ENCODE data around the gene CDH23. TPM values are rescaled to one million over a fixed set of nuclear protein-coding genes. Genes with fewer than 3 reads are reported as not detected.

Gene CDH23
- total RNA-seq, 1 experiment from 2014 or later = not detected

DNA sequence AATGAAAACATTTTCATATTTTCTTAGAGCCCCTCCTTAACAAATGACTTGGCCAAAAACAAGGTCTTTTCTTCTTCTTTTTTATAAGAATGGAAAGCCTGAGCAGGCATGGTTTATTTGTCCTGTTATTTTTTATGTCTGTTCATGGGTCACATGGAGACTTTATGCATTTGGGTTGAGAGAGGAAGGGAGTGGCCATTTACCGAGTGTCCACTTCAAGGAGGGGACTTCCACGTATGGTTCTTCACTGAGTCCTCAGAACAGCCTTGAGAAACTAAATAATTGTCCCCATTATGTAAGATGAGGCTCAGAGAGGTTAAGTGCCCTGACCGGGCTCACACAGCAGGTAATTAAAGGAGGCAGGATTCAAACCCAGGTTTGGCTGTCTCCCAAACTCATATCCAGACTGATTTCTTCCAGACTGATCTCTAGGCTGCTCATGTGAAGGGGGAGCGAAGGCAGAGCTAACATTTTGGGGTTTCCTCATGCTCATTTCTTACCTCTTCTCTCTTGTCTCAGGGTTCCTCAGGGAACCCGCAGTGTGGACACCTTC lies 82.2 kb downstream of the CDH23 start:
- no peaks in the 10 kb centered on the region for H3K36me3 ChIP-seq (ENCODE audit: low read depth, low read length)
- H3K27ac ChIP-seq (ENCODE audit: low read length) = no peak overlapping the region
- peaks cover 62% of the 10 kb centered on the region for H3K27me3 ChIP-seq (ENCODE audit: low read length)
- intact Hi-C loops (cut with micrococcal nuclease) = no loop called here
- H4K20me1 ChIP-seq (ENCODE audit: low read length) = no peaks in the 10 kb centered on the region
- H3K4me1 ChIP-seq (ENCODE audit: insufficient read depth, low read length) = no peaks in the 10 kb centered on the region
- H2AFZ ChIP-seq (ENCODE audit: low read length) = no peak overlapping the region
- H3K79me2 ChIP-seq (ENCODE audit: low read length) = no peaks in the 10 kb centered on the region
- H3K4me2 ChIP-seq (ENCODE audit: low read length) = no peak overlapping the region
- no peak overlapping the region for H3K9ac ChIP-seq (ENCODE audit: low read length)
- ChIA-PET POLR2A (ENCODE audit: unreplicated experiment) (no interaction called here), CTCF (no interaction called here)
- no peaks in the 10 kb centered on the region for H3K9me3 ChIP-seq (ENCODE audit: low read length)
- DNase-seq = no peak
- no peak overlapping the region for H3K4me3 ChIP-seq (ENCODE audit: low read length)
- no peaks in the 10 kb centered on the region for H3F3A ChIP-seq (ENCODE audit: low read length, unreplicated experiment)
- TF ChIP-seq, protein P1, sequence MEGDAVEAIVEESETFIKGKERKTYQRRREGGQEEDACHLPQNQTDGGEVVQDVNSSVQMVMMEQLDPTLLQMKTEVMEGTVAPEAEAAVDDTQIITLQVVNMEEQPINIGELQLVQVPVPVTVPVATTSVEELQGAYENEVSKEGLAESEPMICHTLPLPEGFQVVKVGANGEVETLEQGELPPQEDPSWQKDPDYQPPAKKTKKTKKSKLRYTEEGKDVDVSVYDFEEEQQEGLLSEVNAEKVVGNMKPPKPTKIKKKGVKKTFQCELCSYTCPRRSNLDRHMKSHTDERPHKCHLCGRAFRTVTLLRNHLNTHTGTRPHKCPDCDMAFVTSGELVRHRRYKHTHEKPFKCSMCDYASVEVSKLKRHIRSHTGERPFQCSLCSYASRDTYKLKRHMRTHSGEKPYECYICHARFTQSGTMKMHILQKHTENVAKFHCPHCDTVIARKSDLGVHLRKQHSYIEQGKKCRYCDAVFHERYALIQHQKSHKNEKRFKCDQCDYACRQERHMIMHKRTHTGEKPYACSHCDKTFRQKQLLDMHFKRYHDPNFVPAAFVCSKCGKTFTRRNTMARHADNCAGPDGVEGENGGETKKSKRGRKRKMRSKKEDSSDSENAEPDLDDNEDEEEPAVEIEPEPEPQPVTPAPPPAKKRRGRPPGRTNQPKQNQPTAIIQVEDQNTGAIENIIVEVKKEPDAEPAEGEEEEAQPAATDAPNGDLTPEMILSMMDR (conservative IDR thresholded peaks at IDR 0.05; ENCODE audit: low read depth, low read length) = no peak
- no peak for TF ChIP-seq EZH2 (IDR thresholded peaks at IDR 0.05; ENCODE audit: low read length, unreplicated experiment)
- no peak for TF ChIP-seq EZH2phosphoT487 (IDR thresholded peaks at IDR 0.05; ENCODE audit: borderline replicate concordance, low read length)
- ATAC-seq = no peak
- H3K9me2 ChIP-seq (replicated peaks; ENCODE audit: low read length) = no peaks in the 10 kb centered on the region
- no TSS peak for BruUV-seq (replicated peaks)

DNA sequence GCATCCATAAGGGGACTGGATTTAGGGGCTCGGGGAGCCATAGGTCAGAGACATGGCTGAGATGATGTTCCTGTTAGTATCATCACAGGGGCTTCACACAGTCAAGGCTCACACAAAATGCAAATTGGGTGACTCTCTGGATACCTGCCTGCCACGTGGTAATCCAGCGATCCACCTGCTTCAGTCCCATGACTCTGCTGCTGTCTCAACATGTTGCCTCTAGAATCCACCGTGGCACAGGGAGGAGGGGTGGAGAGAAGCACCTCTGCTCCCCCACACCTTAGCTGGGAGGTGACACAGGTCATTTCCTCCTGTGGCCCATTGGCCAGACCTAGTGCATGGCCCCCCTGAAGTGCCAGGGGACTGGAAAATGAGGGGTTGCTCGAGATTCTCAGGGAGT lies 83.1 kb downstream of the CDH23 start:
- Histone ChIP-seq H2AFZ (ENCODE audit: low read length) (no peak overlapping the region), H3K4me1 (ENCODE audit: insufficient read depth, low read length) (no peaks in the 10 kb centered on the region), H3K27ac (ENCODE audit: low read length) (no peak overlapping the region), H4K20me1 (ENCODE audit: low read length) (no peaks in the 10 kb centered on the region), H3K9me2 (replicated peaks; ENCODE audit: low read length) (no peaks in the 10 kb centered on the region), H3K9ac (ENCODE audit: low read length) (no peak overlapping the region), H3K4me3 (ENCODE audit: low read length) (no peak overlapping the region), H3K36me3 (ENCODE audit: low read depth, low read length) (no peaks in the 10 kb centered on the region), H3K27me3 (ENCODE audit: low read length) (peaks cover 62% of the 10 kb centered on the region), H3K9me3 (ENCODE audit: low read length) (no peaks in the 10 kb centered on the region), H3K4me2 (ENCODE audit: low read length) (no peak overlapping the region), H3K79me2 (ENCODE audit: low read length) (no peaks in the 10 kb centered on the region), H3F3A (ENCODE audit: low read length, unreplicated experiment) (no peaks in the 10 kb centered on the region)
- BruUV-seq (replicated peaks) = no TSS peak
- ChIA-PET POLR2A (ENCODE audit: unreplicated experiment) (no interaction called here), CTCF (no interaction called here)
- ATAC-seq (no peak), DNase-seq (no peak)
- intact Hi-C loops (cut with micrococcal nuclease) = no loop called here
- TF ChIP-seq, protein P1 (conservative IDR thresholded peaks at IDR 0.05; ENCODE audit: low read depth, low read length) = no peak
- TF ChIP-seq EZH2 (IDR thresholded peaks at IDR 0.05; ENCODE audit: low read length, unreplicated experiment) = no peak
- no peak for TF ChIP-seq EZH2phosphoT487 (IDR thresholded peaks at IDR 0.05; ENCODE audit: borderline replicate concordance, low read length)

DNA sequence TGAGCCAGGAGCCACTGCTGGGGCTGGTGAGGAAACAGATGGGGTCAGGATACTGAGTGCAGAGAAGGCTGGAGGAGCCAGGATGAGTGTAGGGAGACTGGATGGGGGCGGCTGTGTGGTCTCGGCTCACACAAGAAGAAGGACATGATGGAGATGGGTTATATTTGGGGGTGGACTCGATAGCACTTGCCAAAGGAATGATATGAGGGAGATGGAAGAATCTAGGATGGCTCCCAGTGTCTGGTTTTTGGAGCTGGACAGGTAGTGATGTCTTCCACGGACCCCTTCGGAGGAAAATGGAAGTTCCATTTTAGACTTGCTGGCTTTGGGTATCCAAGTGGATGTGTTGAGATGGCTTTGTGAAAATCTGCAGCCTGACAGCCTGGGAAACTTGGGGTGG lies 83.9 kb downstream of the CDH23 start:
- Histone ChIP-seq H3F3A (ENCODE audit: low read length, unreplicated experiment) (no peaks in the 10 kb centered on the region), H4K20me1 (ENCODE audit: low read length) (no peaks in the 10 kb centered on the region), H3K9me2 (replicated peaks; ENCODE audit: low read length) (no peaks in the 10 kb centered on the region), H3K79me2 (ENCODE audit: low read length) (no peaks in the 10 kb centered on the region), H3K27ac (ENCODE audit: low read length) (no peak overlapping the region), H3K4me3 (ENCODE audit: low read length) (no peak overlapping the region), H3K4me2 (ENCODE audit: low read length) (no peak overlapping the region), H2AFZ (ENCODE audit: low read length) (no peak overlapping the region), H3K36me3 (ENCODE audit: low read depth, low read length) (no peaks in the 10 kb centered on the region), H3K9ac (ENCODE audit: low read length) (no peak overlapping the region), H3K4me1 (ENCODE audit: insufficient read depth, low read length) (no peaks in the 10 kb centered on the region), H3K9me3 (ENCODE audit: low read length) (no peaks in the 10 kb centered on the region), H3K27me3 (ENCODE audit: low read length) (peaks cover 62% of the 10 kb centered on the region)
- DNase-seq (no peak), ATAC-seq (no peak)
- intact Hi-C loops (cut with micrococcal nuclease) = no loop called here
- ChIA-PET POLR2A (ENCODE audit: unreplicated experiment) (no interaction called here), CTCF (no interaction called here)
- BruUV-seq (replicated peaks) = no TSS peak
- no peak for TF ChIP-seq EZH2phosphoT487 (IDR thresholded peaks at IDR 0.05; ENCODE audit: borderline replicate concordance, low read length)
- TF ChIP-seq, protein P1 (conservative IDR thresholded peaks at IDR 0.05; ENCODE audit: low read depth, low read length) = no peak
- TF ChIP-seq EZH2 (IDR thresholded peaks at IDR 0.05; ENCODE audit: low read length, unreplicated experiment) = no peak
